Suprapubic skin (tissue), 4 donors: Measurements from ENCODE around the gene MRPL9. TPM values are rescaled to one million over a fixed set of nuclear protein-coding genes. Genes with fewer than 3 reads are reported as not detected.
"Not testable (repeated sequence)": the region's sequence is repeated elsewhere in the genome, so short reads cannot be mapped to it uniquely, and the experiment has no call there.

ENCODE experiments used
- DNase-seq, 2 donors: peaks; one replicate each; pipeline ENCODE4 v3.0.0-alpha.2; 2019; ENCODE audit warnings: low spot score in 2 of 2
- H3K27ac ChIP-seq: fragments of 200-600 bp; sonication (generic); one replicate; pipeline ENCODE4 v1.5.1; 2019
- H3K27me3 ChIP-seq: fragments of 200-600 bp; sonication (generic); one replicate; pipeline ENCODE4 v1.5.1; 2019
- H3K36me3 ChIP-seq: fragments of 200-600 bp; sonication (generic); one replicate; pipeline ENCODE4 v1.5.1; 2019
- H3K4me1 ChIP-seq: fragments of 200-600 bp; sonication (generic); one replicate; pipeline ENCODE4 v1.5.1; 2019
- H3K4me3 ChIP-seq: fragments of 200-600 bp; sonication (generic); one replicate; pipeline ENCODE4 v1.5.1; 2019; ENCODE audit warnings: mild to moderate bottlenecking
- H3K9me3 ChIP-seq: fragments of 200-600 bp; sonication (generic); one replicate; pipeline ENCODE4 v1.5.1; 2019
- EP300 ChIP-seq: sonication (generic); formaldehyde crosslinking; IDR thresholded peaks from one replicate; pipeline ENCODE4 v1.6.1; 2017; ENCODE audit warnings: antibody characterized with exemption
- POLR2A ChIP-seq, 2 donors: fragments of 450-650 bp; IDR thresholded peaks; one replicate each; pipeline ENCODE4 v1.6.1; 2017; ENCODE audit warnings: antibody characterized with exemption in 2 of 2, mild to moderate bottlenecking in 2 of 2, moderate library complexity in 2 of 2
- POLR2AphosphoS5 ChIP-seq, 3 donors: sonication (generic); formaldehyde crosslinking; IDR thresholded peaks; one replicate each; pipeline ENCODE4 v1.6.1; 2017; ENCODE audit warnings: antibody characterized with exemption in 3 of 3
- WGBS: methylation state at CpG from one replicate; pipeline ENCODE4 v1.1.5; 2018; 5-methylcytosine and 5-hydroxymethylcytosine counted together
- total RNA-seq, 4 donors: library from RNA; depleted of rRNA; stranded (reverse); fragments of >200 nt; gene quantifications; one replicate each; pipeline ENCODE4 v1.1.0, GENCODE V29; 2016
- TF ChIP-seq, protein P1 (sequence below), 2 donors: fragments of 200-600 bp in 1 of 2; fragments of 450-650 bp in 1 of 2; sonication (generic) in 1 of 2; IDR thresholded peaks; one replicate each; pipeline ENCODE4 v1.5.1; 2016 to 2019; ENCODE audit warnings: antibody characterized with exemption in 2 of 2, mild to moderate bottlenecking in 1 of 2, moderate library complexity in 1 of 2

MRPL9 gene
- total RNA-seq, 4 donors from 2014 or later, result 52.8 to 77.5 (median 59.4) TPM

DNA sequence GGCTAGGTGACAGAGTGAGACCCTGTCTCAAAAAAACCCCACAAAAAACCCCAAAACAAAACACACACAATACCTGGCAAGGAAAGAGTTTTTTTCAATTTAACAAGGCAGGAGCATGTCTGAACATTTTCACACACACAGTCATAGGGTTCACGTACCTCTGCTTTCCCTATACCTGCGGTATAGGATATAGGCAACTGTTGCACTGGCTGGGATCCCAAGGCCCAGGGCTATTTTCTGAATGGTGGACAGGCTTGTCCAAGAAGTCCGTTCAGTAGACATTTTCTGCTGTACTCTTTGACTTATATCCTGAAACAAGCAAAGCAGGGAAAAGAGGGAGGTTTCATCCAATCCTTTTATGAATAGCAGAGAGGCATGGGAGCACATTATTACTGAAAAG, 19.4 kb upstream of the MRPL9 start:
- Histone ChIP-seq H3K36me3 (peaks cover 6% of the 10 kb centered on the region), H3K27ac (no peak overlapping the region), H3K27me3 (no peaks in the 10 kb centered on the region), H3K4me3 (no peak overlapping the region), H3K4me1 (peaks cover 6% of the 10 kb centered on the region), H3K9me3 (no peaks in the 10 kb centered on the region)
- WGBS, result 41% methylated on average over 3 of the region's 3 CpGs
- no peak for DNase-seq
- no peak for TF ChIP-seq POLR2AphosphoS5 (IDR thresholded peaks at IDR 0.05)
- TF ChIP-seq, protein P1, sequence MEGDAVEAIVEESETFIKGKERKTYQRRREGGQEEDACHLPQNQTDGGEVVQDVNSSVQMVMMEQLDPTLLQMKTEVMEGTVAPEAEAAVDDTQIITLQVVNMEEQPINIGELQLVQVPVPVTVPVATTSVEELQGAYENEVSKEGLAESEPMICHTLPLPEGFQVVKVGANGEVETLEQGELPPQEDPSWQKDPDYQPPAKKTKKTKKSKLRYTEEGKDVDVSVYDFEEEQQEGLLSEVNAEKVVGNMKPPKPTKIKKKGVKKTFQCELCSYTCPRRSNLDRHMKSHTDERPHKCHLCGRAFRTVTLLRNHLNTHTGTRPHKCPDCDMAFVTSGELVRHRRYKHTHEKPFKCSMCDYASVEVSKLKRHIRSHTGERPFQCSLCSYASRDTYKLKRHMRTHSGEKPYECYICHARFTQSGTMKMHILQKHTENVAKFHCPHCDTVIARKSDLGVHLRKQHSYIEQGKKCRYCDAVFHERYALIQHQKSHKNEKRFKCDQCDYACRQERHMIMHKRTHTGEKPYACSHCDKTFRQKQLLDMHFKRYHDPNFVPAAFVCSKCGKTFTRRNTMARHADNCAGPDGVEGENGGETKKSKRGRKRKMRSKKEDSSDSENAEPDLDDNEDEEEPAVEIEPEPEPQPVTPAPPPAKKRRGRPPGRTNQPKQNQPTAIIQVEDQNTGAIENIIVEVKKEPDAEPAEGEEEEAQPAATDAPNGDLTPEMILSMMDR (IDR thresholded peaks at IDR 0.05), result no peak
- no peak for TF ChIP-seq EP300
- TF ChIP-seq POLR2A (IDR thresholded peaks at IDR 0.05), result no peak

DNA sequence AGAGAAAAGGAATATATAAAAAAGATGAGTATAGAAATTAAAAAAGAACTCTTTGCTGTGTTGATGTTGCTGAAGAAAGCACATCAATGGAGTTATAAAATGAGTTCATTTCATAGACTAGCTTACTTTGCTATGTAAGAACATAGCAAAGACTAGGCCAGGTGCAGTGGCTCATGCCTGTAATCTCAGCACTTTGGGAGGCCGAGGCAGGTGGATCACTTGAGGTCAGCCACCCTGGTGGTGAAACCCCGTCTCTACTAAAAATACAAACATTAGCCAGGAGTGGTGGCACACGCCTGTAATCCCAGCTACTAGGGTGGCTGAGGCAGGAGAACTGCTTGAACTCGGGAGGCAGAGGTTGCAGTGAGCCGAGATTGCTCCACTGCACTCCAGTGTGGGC, 18.7 kb upstream of the MRPL9 start:
- DNase-seq, result peak in 1 of 2 donors; percentile 21
- H3K36me3 ChIP-seq, H3K9me3 ChIP-seq, H3K27me3 ChIP-seq, H3K4me1 ChIP-seq, H3K4me3 ChIP-seq, H3K27ac ChIP-seq: not testable (repeated sequence)
- WGBS, result 90% methylated on average over 5 of the region's 5 CpGs

DNA sequence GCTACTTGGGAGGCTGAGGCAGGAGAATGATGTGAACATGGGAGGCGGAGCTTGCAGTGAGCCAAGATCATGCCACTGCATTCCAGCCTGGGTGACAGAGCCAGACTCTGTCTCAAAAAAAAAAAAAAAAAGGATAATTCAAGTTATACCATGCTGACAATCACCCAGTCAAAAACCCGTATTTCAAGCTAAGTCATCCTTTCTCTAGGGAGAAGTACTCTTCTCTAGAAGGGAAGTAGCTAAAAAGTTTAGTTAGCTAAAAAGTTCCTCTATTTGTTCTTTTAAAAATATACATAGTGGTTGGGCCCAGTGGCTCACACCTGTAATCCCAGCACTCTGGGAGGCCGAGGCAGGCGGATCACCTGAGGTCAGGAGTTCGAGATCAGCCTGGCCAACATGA, 17.4 kb upstream of the MRPL9 start:
- H3K27ac ChIP-seq, H3K27me3 ChIP-seq, DNase-seq, H3K9me3 ChIP-seq, H3K4me1 ChIP-seq, H3K4me3 ChIP-seq: not testable (repeated sequence)
- 92% methylated on average over 5 of the region's 5 CpGs for WGBS
- peaks cover 11% of the 10 kb centered on the region for H3K36me3 ChIP-seq

DNA sequence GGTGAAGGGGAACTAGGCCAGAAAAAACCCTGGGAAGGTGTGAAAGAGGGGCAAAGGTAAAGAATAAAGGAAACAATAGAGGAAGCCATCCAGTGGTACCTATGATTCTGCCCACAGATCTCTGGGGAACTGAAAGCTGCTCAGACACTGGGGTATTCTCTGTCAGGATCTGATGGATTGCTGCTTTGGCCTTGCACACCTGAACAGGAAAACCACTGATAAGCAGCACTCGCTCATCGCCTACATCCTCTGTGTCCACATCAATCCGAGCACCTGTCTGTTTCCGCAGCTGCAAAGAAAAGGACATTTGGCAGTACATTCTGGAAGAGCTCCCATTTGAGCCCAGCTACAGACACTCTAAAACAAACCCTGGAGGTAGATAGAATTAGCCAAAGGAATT, 16.6 kb upstream of the MRPL9 start:
- TF ChIP-seq, protein P1 (IDR thresholded peaks at IDR 0.05), result no peak
- no peak for TF ChIP-seq POLR2AphosphoS5 (IDR thresholded peaks at IDR 0.05)
- TF ChIP-seq POLR2A (IDR thresholded peaks at IDR 0.05), result no peak
- no peak for TF ChIP-seq EP300
- no peak overlapping the region for H3K27ac ChIP-seq
- H3K4me1 ChIP-seq, result peaks cover 6% of the 10 kb centered on the region
- peaks cover 18% of the 10 kb centered on the region for H3K36me3 ChIP-seq
- H3K4me3 ChIP-seq, result no peak overlapping the region
- WGBS, result 86% methylated on average over 4 of the region's 4 CpGs
- no peak for DNase-seq
- no peaks in the 10 kb centered on the region for H3K9me3 ChIP-seq
- no peaks in the 10 kb centered on the region for H3K27me3 ChIP-seq

DNA sequence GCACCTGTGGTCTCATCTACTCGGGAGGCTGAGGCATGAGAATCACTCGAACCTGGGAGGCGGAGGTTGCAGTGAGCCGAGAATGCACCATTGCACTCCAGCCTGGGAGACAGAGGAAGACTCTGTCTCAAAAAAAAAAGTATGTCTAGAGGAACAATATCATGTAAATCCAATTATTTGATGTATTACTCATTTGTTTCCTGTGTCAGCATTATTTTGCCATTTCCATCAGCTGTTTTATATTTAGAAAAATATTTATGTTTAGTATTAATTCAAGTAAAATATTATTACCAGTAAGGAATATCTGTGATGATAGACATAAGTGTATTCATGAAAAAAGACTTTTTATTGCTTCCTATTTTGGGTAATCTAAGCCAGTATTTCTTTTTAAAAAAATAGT, 14.0 kb upstream of the MRPL9 start:
- H3K4me1 ChIP-seq, result no peaks in the 10 kb centered on the region
- WGBS, result 98% methylated on average over 4 of the region's 4 CpGs
- no peak for DNase-seq
- no peaks in the 10 kb centered on the region for H3K27me3 ChIP-seq
- H3K4me3 ChIP-seq, result no peak overlapping the region
- no peak for TF ChIP-seq POLR2A (IDR thresholded peaks at IDR 0.05)
- TF ChIP-seq, protein P1 (IDR thresholded peaks at IDR 0.05), result no peak
- no peak for TF ChIP-seq POLR2AphosphoS5 (IDR thresholded peaks at IDR 0.05)
- no peak for TF ChIP-seq EP300
- no peak overlapping the region for H3K27ac ChIP-seq
- H3K36me3 ChIP-seq, result peaks cover 29% of the 10 kb centered on the region
- no peaks in the 10 kb centered on the region for H3K9me3 ChIP-seq

DNA sequence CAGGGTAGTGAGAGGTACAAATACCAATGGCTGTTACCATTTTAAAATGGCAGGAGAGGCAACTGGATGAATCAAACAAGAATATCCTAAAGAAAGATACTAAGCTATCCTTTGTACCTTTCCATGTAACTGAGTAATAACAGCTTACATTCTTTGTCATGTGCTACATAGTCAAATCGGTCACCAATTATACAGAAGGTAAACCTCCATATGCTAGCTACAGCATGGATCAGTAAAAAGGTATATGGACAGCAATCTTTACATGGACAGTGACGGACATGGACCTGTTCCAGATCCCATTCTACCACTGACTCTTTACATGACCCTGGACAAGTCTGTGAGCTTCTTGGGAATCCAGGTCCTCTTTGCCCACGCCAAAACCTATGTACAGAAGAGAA, 13.4 kb upstream of the MRPL9 start:
- Histone ChIP-seq H3K4me1 (no peaks in the 10 kb centered on the region), H3K36me3 (peaks cover 29% of the 10 kb centered on the region), H3K27me3 (no peaks in the 10 kb centered on the region), H3K27ac (no peak overlapping the region), H3K9me3 (no peaks in the 10 kb centered on the region), H3K4me3 (no peak overlapping the region)
- DNase-seq, result no peak
- WGBS, result 92% methylated on average over 3 of the region's 3 CpGs
- no peak for TF ChIP-seq POLR2A (IDR thresholded peaks at IDR 0.05)
- TF ChIP-seq, protein P1 (IDR thresholded peaks at IDR 0.05), result no peak
- no peak for TF ChIP-seq POLR2AphosphoS5 (IDR thresholded peaks at IDR 0.05)
- no peak for TF ChIP-seq EP300
